Osteocyte (in vitro differentiated cells): Measurements from ENCODE around the gene CASP2. TPM values are rescaled to one million over a fixed set of nuclear protein-coding genes. Genes with fewer than 3 reads are reported as not detected.
"Not testable (repeated sequence)": the region's sequence is repeated elsewhere in the genome, so short reads cannot be mapped to it uniquely, and the experiment has no call there.

ENCODE experiments used
- DNase-seq: peaks from one replicate; pipeline ENCODE4 v3.0.0; 2021; ENCODE audit warnings: mixed read lengths; ENCODE audit not compliant: unreplicated experiment; ENCODE audit errors: extremely low spot score
- H3K27ac Mint-ChIP-seq: one replicate; pipeline ENCODE4 v1.8.0; 2021; ENCODE audit warnings: mild to moderate bottlenecking, mixed read lengths; ENCODE audit not compliant: unreplicated experiment
- H3K27me3 Mint-ChIP-seq: one replicate; pipeline ENCODE4 v1.8.0; 2021; ENCODE audit warnings: mixed read lengths; ENCODE audit not compliant: unreplicated experiment
- H3K36me3 Mint-ChIP-seq: one replicate; pipeline ENCODE4 v1.8.0; 2021; ENCODE audit warnings: mixed read lengths; ENCODE audit not compliant: unreplicated experiment
- H3K4me1 Mint-ChIP-seq: one replicate; pipeline ENCODE4 v1.8.0; 2021; ENCODE audit warnings: mixed read lengths; ENCODE audit not compliant: unreplicated experiment
- H3K4me3 Mint-ChIP-seq: one replicate; pipeline ENCODE4 v1.8.0; 2021; ENCODE audit warnings: mild to moderate bottlenecking, moderate library complexity, mixed read lengths; ENCODE audit not compliant: unreplicated experiment
- H3K9me3 Mint-ChIP-seq: one replicate; pipeline ENCODE4 v1.8.0; 2021; ENCODE audit warnings: mixed read lengths; ENCODE audit not compliant: unreplicated experiment
- total RNA-seq: library from RNA; stranded (reverse); gene quantifications from 2 replicates; pipeline ENCODE4 v1.2.1, GENCODE V29; 2021
- TF ChIP-seq, protein P1 (sequence below): fragments of 200-600 bp; sonication (generic); IDR thresholded peaks from 2 replicates; pipeline ENCODE4 v1.5.0; 2021; ENCODE audit warnings: antibody characterized with exemption, mild to moderate bottlenecking, moderate library complexity

The CASP2 gene
- total RNA-seq, 1 donor from 2014 or later, result 47.5 TPM

DNA sequence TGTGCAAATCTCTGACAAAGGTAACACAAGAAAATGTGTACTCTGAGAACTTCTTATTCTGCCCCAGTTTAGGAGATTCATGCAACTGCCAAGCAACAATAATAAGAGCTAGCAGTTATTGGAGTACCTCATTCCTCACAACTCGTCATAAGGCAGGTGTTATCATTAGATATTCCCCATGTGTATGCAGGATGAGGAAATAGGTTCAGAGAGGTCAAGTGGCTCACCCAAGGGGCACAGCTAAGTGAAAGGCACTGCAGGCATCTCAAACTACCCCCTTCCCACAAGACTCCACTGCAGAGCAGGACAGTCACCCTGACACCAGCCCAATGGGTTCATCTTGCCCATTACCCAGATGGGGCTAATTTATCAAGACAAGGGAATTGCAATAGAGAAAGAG, 26.2 kb upstream of the CASP2 start:
- Mint-ChIP-seq H3K9me3 (no peaks in the 10 kb centered on the region), H3K27me3 (no peaks in the 10 kb centered on the region), H3K4me3 (no peak overlapping the region), H3K4me1 (peaks cover 24% of the 10 kb centered on the region), H3K27ac (no peak overlapping the region), H3K36me3 (peaks cover 12% of the 10 kb centered on the region)
- TF ChIP-seq, protein P1, sequence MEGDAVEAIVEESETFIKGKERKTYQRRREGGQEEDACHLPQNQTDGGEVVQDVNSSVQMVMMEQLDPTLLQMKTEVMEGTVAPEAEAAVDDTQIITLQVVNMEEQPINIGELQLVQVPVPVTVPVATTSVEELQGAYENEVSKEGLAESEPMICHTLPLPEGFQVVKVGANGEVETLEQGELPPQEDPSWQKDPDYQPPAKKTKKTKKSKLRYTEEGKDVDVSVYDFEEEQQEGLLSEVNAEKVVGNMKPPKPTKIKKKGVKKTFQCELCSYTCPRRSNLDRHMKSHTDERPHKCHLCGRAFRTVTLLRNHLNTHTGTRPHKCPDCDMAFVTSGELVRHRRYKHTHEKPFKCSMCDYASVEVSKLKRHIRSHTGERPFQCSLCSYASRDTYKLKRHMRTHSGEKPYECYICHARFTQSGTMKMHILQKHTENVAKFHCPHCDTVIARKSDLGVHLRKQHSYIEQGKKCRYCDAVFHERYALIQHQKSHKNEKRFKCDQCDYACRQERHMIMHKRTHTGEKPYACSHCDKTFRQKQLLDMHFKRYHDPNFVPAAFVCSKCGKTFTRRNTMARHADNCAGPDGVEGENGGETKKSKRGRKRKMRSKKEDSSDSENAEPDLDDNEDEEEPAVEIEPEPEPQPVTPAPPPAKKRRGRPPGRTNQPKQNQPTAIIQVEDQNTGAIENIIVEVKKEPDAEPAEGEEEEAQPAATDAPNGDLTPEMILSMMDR, result no peak
- no peak for DNase-seq

DNA sequence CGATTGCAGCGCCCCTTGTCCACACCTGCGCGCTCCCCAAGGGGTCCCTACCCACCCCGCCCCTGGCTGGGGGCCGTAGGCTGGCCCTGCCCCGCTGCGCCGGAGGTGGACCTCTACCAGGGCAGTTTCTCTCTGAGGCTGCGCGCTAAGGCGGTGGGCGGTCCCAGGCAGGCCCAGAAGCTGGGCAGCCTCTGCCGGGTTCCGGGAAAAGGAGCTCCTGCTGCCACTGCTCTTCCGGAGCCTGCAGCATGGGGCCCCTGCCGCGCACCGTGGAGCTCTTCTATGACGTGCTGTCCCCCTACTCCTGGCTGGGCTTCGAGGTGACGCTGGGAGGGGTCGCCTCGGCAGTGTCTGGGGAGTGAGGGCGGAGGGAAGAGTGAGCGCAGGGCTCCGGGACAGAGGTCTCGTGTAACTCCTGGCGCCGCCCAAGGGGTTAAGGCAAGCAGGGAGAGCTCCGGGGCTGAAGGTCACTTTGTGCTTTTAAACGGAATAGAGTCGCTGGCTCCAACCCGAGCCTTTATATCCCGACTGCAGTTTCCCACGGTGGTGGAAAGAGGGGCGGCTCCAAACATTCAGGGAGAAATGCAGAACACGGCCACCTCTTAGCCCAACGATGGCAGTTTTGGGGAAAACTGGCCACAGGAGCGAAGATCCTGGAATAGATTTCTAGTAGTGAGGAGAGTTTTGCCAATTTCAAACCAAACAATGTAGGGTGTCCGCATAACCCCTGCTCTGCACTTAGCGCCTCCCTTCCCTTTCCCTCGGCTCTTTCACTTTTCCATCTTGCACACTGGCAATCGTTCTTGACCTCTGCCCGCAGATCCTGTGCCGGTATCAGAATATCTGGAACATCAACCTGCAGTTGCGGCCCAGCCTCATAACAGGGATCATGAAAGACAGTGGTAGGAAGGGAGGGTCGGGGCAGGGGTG, 24.6 kb upstream of the CASP2 start, which contains the start of gene GSTK1:
Gene GSTK1 (plus strand): TSS at position 176 of the 930 bp plus-strand sequence. CDS start 73 bp downstream, at position 249.
- peak within 1 kb of the TSS; percentile 83 for H3K27ac Mint-ChIP-seq
- H3K4me3 Mint-ChIP-seq, result peak within 1 kb of the TSS; percentile 92
- peaks cover 18% of the 10 kb centered on the region for H3K36me3 Mint-ChIP-seq
- H3K4me1 Mint-ChIP-seq, result peaks cover 24% of the 10 kb centered on the region
- TF ChIP-seq, protein P1, result no peak
- H3K27me3 Mint-ChIP-seq, result no peaks in the 10 kb centered on the region
- peak; percentile 90 for DNase-seq
- H3K9me3 Mint-ChIP-seq, result no peaks in the 10 kb centered on the region

DNA sequence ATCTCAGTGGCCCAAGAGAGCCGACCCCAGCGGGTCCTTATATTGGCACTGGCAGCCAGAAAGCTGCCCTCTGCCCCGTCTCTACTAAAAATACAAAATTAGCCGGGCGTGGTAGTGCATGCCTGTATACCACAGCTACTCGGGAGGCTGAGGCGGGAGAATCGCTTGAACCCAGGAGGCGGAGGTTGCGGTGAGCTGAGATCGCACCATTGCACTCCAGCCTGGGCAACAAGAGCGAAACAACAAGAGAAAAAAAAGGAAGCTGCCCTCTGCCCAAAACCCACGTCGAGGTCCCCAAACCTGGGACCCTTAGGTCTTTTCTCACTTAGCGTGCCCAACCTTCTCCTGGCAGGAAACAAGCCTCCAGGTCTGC, 24.0 kb upstream of the CASP2 start:
- not testable (repeated sequence) for DNase-seq, H3K27me3 Mint-ChIP-seq, H3K9me3 Mint-ChIP-seq
- H3K36me3 Mint-ChIP-seq, result peaks cover 25% of the 10 kb centered on the region
- H3K27ac Mint-ChIP-seq, result peak overlapping the region; percentile 83
- H3K4me1 Mint-ChIP-seq, result peaks cover 24% of the 10 kb centered on the region
- peak overlapping the region; percentile 92 for H3K4me3 Mint-ChIP-seq

DNA sequence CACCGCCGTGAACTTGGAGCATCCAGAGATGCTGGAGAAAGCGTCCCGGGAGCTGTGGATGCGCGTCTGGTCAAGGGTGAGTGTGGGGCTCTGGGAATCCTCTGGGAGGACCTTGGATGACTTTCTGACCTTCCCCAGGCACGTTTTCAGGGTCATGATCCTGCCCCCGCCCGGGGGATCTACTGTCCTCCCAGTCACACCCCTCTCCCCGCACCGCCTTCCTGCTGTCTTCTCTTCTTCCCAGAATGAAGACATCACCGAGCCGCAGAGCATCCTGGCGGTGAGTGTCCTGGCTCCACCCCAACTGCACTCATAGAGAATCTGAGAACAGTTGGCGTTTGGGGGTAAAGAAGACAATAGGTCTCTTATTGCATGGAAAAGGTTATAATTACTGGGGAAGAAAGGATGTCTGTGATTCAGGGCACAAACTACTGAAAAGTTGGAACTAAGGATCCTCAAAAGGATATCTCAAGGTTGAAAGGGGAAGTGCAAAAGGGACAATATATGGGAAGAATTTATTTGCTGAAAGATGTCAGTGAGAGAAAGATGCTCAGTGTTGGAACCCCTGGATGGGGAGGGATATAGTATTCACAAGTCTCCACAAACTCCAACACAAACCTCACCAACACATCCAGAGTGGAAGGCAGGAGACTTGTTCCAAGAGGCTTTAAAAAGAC, 23.0 kb upstream of the CASP2 start:
- no peak overlapping the region for H3K4me3 Mint-ChIP-seq
- H3K27me3 Mint-ChIP-seq, result no peaks in the 10 kb centered on the region
- H3K9me3 Mint-ChIP-seq, result no peaks in the 10 kb centered on the region
- TF ChIP-seq, protein P1, result no peak
- peaks cover 33% of the 10 kb centered on the region for H3K36me3 Mint-ChIP-seq
- H3K27ac Mint-ChIP-seq, result peak overlapping the region; percentile 3
- peaks cover 24% of the 10 kb centered on the region for H3K4me1 Mint-ChIP-seq
- peak; percentile 80 for DNase-seq

DNA sequence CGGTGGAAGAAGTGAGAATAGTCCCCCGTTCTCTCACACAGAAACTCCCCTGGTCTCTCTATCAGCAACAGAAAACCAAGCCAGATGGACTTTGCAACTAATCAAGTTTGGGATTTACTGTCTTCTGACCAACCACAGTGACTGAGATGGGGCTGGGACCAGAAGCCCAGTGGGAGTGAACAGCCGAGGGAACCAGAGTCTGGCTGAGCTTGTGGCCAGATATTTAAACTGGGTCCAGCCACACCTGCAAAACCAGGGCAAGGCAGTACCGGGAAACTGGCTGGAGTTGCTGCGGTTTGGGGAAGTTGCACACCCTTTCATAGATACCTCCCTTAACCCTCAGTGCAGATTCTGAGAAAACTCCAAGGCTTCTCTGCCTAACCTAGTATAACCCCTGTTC, 18.9 kb upstream of the CASP2 start:
- no peak for DNase-seq
- Mint-ChIP-seq H3K9me3 (no peaks in the 10 kb centered on the region), H3K4me1 (peaks cover 12% of the 10 kb centered on the region), H3K27ac (no peak overlapping the region), H3K27me3 (no peaks in the 10 kb centered on the region), H3K4me3 (no peak overlapping the region), H3K36me3 (peaks cover 33% of the 10 kb centered on the region)
- TF ChIP-seq, protein P1, result no peak
